Neural cell (in vitro differentiated cells): ENCODE measurements around the gene ZNF500. TPM values are rescaled to one million over a fixed set of nuclear protein-coding genes. Genes with fewer than 3 reads are reported as not detected.

Experiments
- H2AFZ ChIP-seq: fragments of 200-600, 300-800 bp; sonication (generic), shearing (Covaris generic); 2 replicates; pipeline ENCODE4 v1.6.0; 2014; ENCODE audit warnings: low read depth, mild to moderate bottlenecking, antibody characterized with exemption, low read length, moderate library complexity
- H3F3A ChIP-seq: fragments of 200-600 bp; shearing (Covaris generic); 2 replicates; pipeline ENCODE4 v1.6.1; 2016; ENCODE audit warnings: mild to moderate bottlenecking, moderate library complexity, mixed read lengths, antibody characterized with exemption, low read length; ENCODE audit not compliant: insufficient read depth, poor library complexity, severe bottlenecking
- H3K27ac ChIP-seq: fragments of 200-600, 300-800 bp; sonication (generic), shearing (Covaris generic); 2 replicates; pipeline ENCODE4 v1.5.1; 2014; ENCODE audit warnings: mild to moderate bottlenecking, low read length, moderate library complexity
- H3K27me3 ChIP-seq: fragments of 300-800, 200-600 bp; sonication (generic), shearing (Covaris generic); 2 replicates; pipeline ENCODE4 v1.6.0; 2014; ENCODE audit warnings: mild to moderate bottlenecking, low read depth, low read length, moderate library complexity; ENCODE audit not compliant: insufficient read depth
- H3K36me3 ChIP-seq: fragments of 300-800, 200-600 bp; sonication (generic), shearing (Covaris generic); 2 replicates; pipeline ENCODE4 v1.5.1; 2014; ENCODE audit warnings: mild to moderate bottlenecking, antibody characterized with exemption, low read length, moderate library complexity; ENCODE audit not compliant: insufficient read depth
- H3K4me2 ChIP-seq: fragments of 300-800, 200-600 bp; sonication (generic), shearing (Covaris generic); 2 replicates; pipeline ENCODE4 v1.6.0; 2014; ENCODE audit warnings: mild to moderate bottlenecking, low read length
- H3K4me3 ChIP-seq: fragments of 300-800, 200-600 bp; sonication (generic), shearing (Covaris generic); 2 replicates; pipeline ENCODE4 v1.5.1; 2014; ENCODE audit warnings: mild to moderate bottlenecking, low read length, moderate library complexity
- H3K79me2 ChIP-seq: fragments of 200-600 bp; shearing (Covaris generic); replicated peaks from 2 replicates; pipeline ENCODE4 v1.6.0; 2014; ENCODE audit warnings: mild to moderate bottlenecking, low read length, moderate library complexity; ENCODE audit not compliant: insufficient read depth
- H3K9ac ChIP-seq: fragments of 300-800, 200-600 bp; sonication (generic), shearing (Covaris generic); 2 replicates; pipeline ENCODE4 v1.6.1; 2016; ENCODE audit warnings: mild to moderate bottlenecking, low read length, mixed read lengths
- H3K9me2 ChIP-seq: fragments of 200-600 bp; shearing (Covaris generic); 2 replicates; pipeline ENCODE4 v1.6.1; 2016; ENCODE audit warnings: mild to moderate bottlenecking, low read length, mixed read lengths; ENCODE audit not compliant: insufficient read depth
- H3K9me3 ChIP-seq: fragments of 200-600, 300-800 bp; sonication (generic), shearing (Covaris generic); 2 replicates; pipeline ENCODE4 v1.6.1; 2016; ENCODE audit warnings: mild to moderate bottlenecking, mixed run types, low read length, moderate library complexity, mixed read lengths
- H4K20me1 ChIP-seq: fragments of 200-600 bp; shearing (Covaris generic); 2 replicates; pipeline ENCODE4 v1.6.1; 2016; ENCODE audit warnings: mild to moderate bottlenecking, mixed run types; ENCODE audit not compliant: insufficient read depth
- EP300 ChIP-seq: fragments of 450-650 bp; conservative IDR thresholded peaks from 2 replicates; pipeline ENCODE4 v1.6.1; 2014; ENCODE audit warnings: antibody characterized with exemption, mild to moderate bottlenecking, moderate library complexity; ENCODE audit not compliant: poor library complexity, severe bottlenecking
- EZH2 ChIP-seq: fragments of 200-600, 300-800 bp; shearing (Covaris generic), sonication (generic); IDR thresholded peaks from 2 replicates; pipeline ENCODE4 v1.6.1; 2014; ENCODE audit warnings: antibody characterized with exemption, low read length, borderline replicate concordance, mild to moderate bottlenecking; ENCODE audit not compliant: insufficient read depth, poor library complexity, severe bottlenecking
- MXI1 ChIP-seq: fragments of 450-650 bp; conservative IDR thresholded peaks from 2 replicates; pipeline ENCODE4 v1.6.1; 2014; ENCODE audit warnings: antibody characterized with exemption, mild to moderate bottlenecking; ENCODE audit not compliant: poor library complexity, severe bottlenecking
- POLR2AphosphoS5 ChIP-seq: IDR thresholded peaks from 2 replicates; pipeline ENCODE4 v1.6.1; 2012
- RAD21 ChIP-seq: fragments of 450-650 bp; conservative IDR thresholded peaks from 2 replicates; pipeline ENCODE4 v1.6.1; 2014; ENCODE audit warnings: antibody characterized with exemption, mild to moderate bottlenecking, moderate library complexity
- SMC3 ChIP-seq: fragments of 450-650 bp; conservative IDR thresholded peaks from 2 replicates; pipeline ENCODE4 v1.6.1; 2014; ENCODE audit warnings: antibody characterized with exemption, mild to moderate bottlenecking, moderate library complexity; ENCODE audit not compliant: poor library complexity
- TAF1 ChIP-seq: IDR thresholded peaks from 2 replicates; pipeline ENCODE4 v1.6.1; 2012; ENCODE audit warnings: low read depth
- polyA plus RNA-seq: library from polyadenylated mRNA; depleted of rRNA; stranded (reverse); fragments of >200 nt; gene quantifications from 2 replicates; pipeline ENCODE4 v1.2.3, GENCODE V29; 2014
- TF ChIP-seq, protein P1 (sequence below): IDR thresholded peaks from 2 replicates; pipeline ENCODE4 v1.6.1; 2012; ENCODE audit warnings: borderline replicate concordance
- TF ChIP-seq, protein P2 (sequence below): fragments of 450-650 bp; IDR thresholded peaks from 2 replicates; pipeline ENCODE4 v1.5.1; 2014; ENCODE audit warnings: antibody characterized with exemption, mild to moderate bottlenecking, moderate library complexity; ENCODE audit not compliant: poor library complexity, severe bottlenecking

Gene ZNF500
- polyA plus RNA-seq, 1 donor from 2014 or later, result 16.0 TPM

- Histone ChIP-seq H3K4me3 (no peak overlapping the region), H3K27me3 (no peaks in the 10 kb centered on the region), H3K79me2 (no peaks in the 10 kb centered on the region), H3K27ac (no peak overlapping the region), H3K36me3 (no peaks in the 10 kb centered on the region), H3K9me3 (no peaks in the 10 kb centered on the region), H4K20me1 (no peaks in the 10 kb centered on the region), H3K9me2 (no peaks in the 10 kb centered on the region), H3K9ac (no peak overlapping the region), H3F3A (no peaks in the 10 kb centered on the region), H2AFZ (no peak overlapping the region), H3K4me2 (no peak overlapping the region)
- TF ChIP-seq RAD21 (no peak), EP300 (no peak), MXI1 (no peak), SMC3 (no peak), EZH2 (no peak), TAF1 (no peak), POLR2AphosphoS5 (no peak)
- TF ChIP-seq, protein P1, sequence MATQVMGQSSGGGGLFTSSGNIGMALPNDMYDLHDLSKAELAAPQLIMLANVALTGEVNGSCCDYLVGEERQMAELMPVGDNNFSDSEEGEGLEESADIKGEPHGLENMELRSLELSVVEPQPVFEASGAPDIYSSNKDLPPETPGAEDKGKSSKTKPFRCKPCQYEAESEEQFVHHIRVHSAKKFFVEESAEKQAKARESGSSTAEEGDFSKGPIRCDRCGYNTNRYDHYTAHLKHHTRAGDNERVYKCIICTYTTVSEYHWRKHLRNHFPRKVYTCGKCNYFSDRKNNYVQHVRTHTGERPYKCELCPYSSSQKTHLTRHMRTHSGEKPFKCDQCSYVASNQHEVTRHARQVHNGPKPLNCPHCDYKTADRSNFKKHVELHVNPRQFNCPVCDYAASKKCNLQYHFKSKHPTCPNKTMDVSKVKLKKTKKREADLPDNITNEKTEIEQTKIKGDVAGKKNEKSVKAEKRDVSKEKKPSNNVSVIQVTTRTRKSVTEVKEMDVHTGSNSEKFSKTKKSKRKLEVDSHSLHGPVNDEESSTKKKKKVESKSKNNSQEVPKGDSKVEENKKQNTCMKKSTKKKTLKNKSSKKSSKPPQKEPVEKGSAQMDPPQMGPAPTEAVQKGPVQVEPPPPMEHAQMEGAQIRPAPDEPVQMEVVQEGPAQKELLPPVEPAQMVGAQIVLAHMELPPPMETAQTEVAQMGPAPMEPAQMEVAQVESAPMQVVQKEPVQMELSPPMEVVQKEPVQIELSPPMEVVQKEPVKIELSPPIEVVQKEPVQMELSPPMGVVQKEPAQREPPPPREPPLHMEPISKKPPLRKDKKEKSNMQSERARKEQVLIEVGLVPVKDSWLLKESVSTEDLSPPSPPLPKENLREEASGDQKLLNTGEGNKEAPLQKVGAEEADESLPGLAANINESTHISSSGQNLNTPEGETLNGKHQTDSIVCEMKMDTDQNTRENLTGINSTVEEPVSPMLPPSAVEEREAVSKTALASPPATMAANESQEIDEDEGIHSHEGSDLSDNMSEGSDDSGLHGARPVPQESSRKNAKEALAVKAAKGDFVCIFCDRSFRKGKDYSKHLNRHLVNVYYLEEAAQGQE, result no peak
- TF ChIP-seq, protein P2, sequence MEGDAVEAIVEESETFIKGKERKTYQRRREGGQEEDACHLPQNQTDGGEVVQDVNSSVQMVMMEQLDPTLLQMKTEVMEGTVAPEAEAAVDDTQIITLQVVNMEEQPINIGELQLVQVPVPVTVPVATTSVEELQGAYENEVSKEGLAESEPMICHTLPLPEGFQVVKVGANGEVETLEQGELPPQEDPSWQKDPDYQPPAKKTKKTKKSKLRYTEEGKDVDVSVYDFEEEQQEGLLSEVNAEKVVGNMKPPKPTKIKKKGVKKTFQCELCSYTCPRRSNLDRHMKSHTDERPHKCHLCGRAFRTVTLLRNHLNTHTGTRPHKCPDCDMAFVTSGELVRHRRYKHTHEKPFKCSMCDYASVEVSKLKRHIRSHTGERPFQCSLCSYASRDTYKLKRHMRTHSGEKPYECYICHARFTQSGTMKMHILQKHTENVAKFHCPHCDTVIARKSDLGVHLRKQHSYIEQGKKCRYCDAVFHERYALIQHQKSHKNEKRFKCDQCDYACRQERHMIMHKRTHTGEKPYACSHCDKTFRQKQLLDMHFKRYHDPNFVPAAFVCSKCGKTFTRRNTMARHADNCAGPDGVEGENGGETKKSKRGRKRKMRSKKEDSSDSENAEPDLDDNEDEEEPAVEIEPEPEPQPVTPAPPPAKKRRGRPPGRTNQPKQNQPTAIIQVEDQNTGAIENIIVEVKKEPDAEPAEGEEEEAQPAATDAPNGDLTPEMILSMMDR, result no peak
These were observed 48.5 kb downstream of the ZNF500 start for GRCh38 chr16:4718466-4718865.

GRCh38 chr16:4714996-4715395 lies 52.0 kb downstream of the ZNF500 start:
- H3K9me2 ChIP-seq, result no peaks in the 10 kb centered on the region
- no peak overlapping the region for H3K4me3 ChIP-seq
- H3F3A ChIP-seq, result no peaks in the 10 kb centered on the region
- H4K20me1 ChIP-seq, result no peaks in the 10 kb centered on the region
- H3K4me2 ChIP-seq, result no peak overlapping the region
- no peaks in the 10 kb centered on the region for H3K27me3 ChIP-seq
- no peaks in the 10 kb centered on the region for H3K9me3 ChIP-seq
- H3K9ac ChIP-seq, result no peak overlapping the region
- H3K79me2 ChIP-seq, result no peaks in the 10 kb centered on the region
- TF ChIP-seq RAD21 (no peak), EZH2 (no peak), MXI1 (no peak), POLR2AphosphoS5 (no peak), SMC3 (no peak), EP300 (no peak), TAF1 (no peak)
- TF ChIP-seq, protein P2, result no peak
- TF ChIP-seq, protein P1, result no peak
- H3K27ac ChIP-seq, result no peak overlapping the region
- H2AFZ ChIP-seq, result no peak overlapping the region
- no peaks in the 10 kb centered on the region for H3K36me3 ChIP-seq
